ENCODE data around the gene CA10. TPM values are rescaled to one million over a fixed set of nuclear protein-coding genes. Genes with fewer than 3 reads are reported as not detected.

The CA10 gene
- total RNA-seq, 1 experiment from 2014 or later: 0.46 TPM

GRCh38 chr17:51629232-51629631 is 529.3 kb downstream of the CA10 start:
- no peak overlapping the region for H3K27ac ChIP-seq (ENCODE audit: insufficient read length, low read depth, low read length)
- no peak overlapping the region for H4K8ac ChIP-seq (replicated peaks; ENCODE audit: insufficient read length, low read depth, low read length)
- no peaks in the 10 kb centered on the region for H3K79me1 ChIP-seq (ENCODE audit: insufficient read depth, low read depth, low read length, poor library complexity, severe bottlenecking)
- Mint-ChIP-seq H3K4me1 (peaks cover 7 to 8% of the 10 kb centered on the region in 2 experiments), H3K4me3 (no peak overlapping the region), H3K9me3 (no peaks in the 10 kb centered on the region), H3K36me3 (ENCODE audit: insufficient read depth in 1 of 3, low read depth in 3 of 3) (no peaks in the 10 kb centered on the region), H3K27ac (no peak overlapping the region; a peak in 1 of 7 replicates), H3K27me3 (ENCODE audit: low read depth) (peaks cover 4% of the 10 kb centered on the region)
- no peaks in the 10 kb centered on the region for H3K79me2 ChIP-seq (ENCODE audit: insufficient read depth, low read length)
- H2BK120ac ChIP-seq (ENCODE audit: low read depth, low read length, poor library complexity, severe bottlenecking): no peak overlapping the region
- H3K18ac ChIP-seq (ENCODE audit: insufficient read length, low read depth, low read length): no peak overlapping the region
- H3K56ac ChIP-seq (ENCODE audit: insufficient read length, low read depth, low read length): no peak overlapping the region
- H3K4ac ChIP-seq (ENCODE audit: low read depth, low read length): no peak overlapping the region
- no peak overlapping the region for H4K91ac ChIP-seq (ENCODE audit: insufficient read length, low read depth, low read length)
- H2BK15ac ChIP-seq (ENCODE audit: low read depth, low read length): no peak overlapping the region
- H3K4me1 ChIP-seq (ENCODE audit: insufficient read depth, low read length): no peaks in the 10 kb centered on the region
- no peak overlapping the region for H2BK12ac ChIP-seq (ENCODE audit: insufficient read length, low read depth, low read length)
- no peaks in the 10 kb centered on the region for H3K23me2 ChIP-seq (ENCODE audit: insufficient read length, low read depth, low read length, poor library complexity, severe bottlenecking)
- H2AFZ ChIP-seq (ENCODE audit: low read length): no peak overlapping the region
- no peak overlapping the region for H3K14ac ChIP-seq (ENCODE audit: insufficient read depth, low read length)
- no peak overlapping the region for H3K9ac ChIP-seq (ENCODE audit: extremely low read depth, insufficient read length, low read length)
- no peak overlapping the region for H3K4me2 ChIP-seq (ENCODE audit: insufficient read depth, insufficient read length, low read length)
- no peak overlapping the region for H3T11ph ChIP-seq (ENCODE audit: low read length)
- no peaks in the 10 kb centered on the region for H3K9me3 ChIP-seq (ENCODE audit: control insufficient read depth, low read depth, low read length)
- H3K23ac ChIP-seq (ENCODE audit: insufficient read length, low read depth, low read length): no peak overlapping the region
- DNase-seq: no peak
- H3K27me3 ChIP-seq (ENCODE audit: insufficient read depth, low read length): no peaks in the 10 kb centered on the region
- H4K20me1 ChIP-seq (ENCODE audit: control insufficient read depth, insufficient read depth, insufficient read length): no peaks in the 10 kb centered on the region
- no peak overlapping the region for H4K5ac ChIP-seq (ENCODE audit: insufficient read length, low read depth, low read length)
- no peak for TF ChIP-seq CTCF (conservative IDR thresholded peaks at IDR 0.05)
- WGBS (ENCODE audit: extremely low coverage, insufficient read length, low lambda C conversion rate): no CpG with 5 or more reads among the region's 3 CpGs
- H2BK5ac ChIP-seq (ENCODE audit: insufficient read length, low read length): no peak overlapping the region
- H2BK20ac ChIP-seq (ENCODE audit: low read depth, low read length, poor library complexity, severe bottlenecking): no peak overlapping the region
- no peak overlapping the region for H2AK5ac ChIP-seq (ENCODE audit: insufficient read length, low read length)

Data from H9 (cell line).